Brain pericyte (primary cell): ENCODE data around the gene EWSR1.

Source experiments
- DNase-seq: peaks from one replicate; pipeline ENCODE4 v3.0.0-alpha.2; 2012; ENCODE audit warnings: low read depth, low spot score

Gene EWSR1

GRCh38 chr22:29269731-29270474, 1.8 kb downstream of the EWSR1 start:
- DNase-seq = no peak

- no peak for DNase-seq
These were observed 2.6 kb downstream of the EWSR1 start for GRCh38 chr22:29270475-29271271.

- DNase-seq = no peak
These were observed 4.6 kb downstream of the EWSR1 start for GRCh38 chr22:29272624-29273023.

GRCh38 chr22:29275167-29275566, 7.1 kb downstream of the EWSR1 start:
- DNase-seq = no peak

GRCh38 chr22:29275819-29276565, 7.9 kb downstream of the EWSR1 start:
- DNase-seq = no peak

GRCh38 chr22:29277927-29278326, 9.9 kb downstream of the EWSR1 start:
- no peak for DNase-seq

- no peak for DNase-seq
These were observed 16.1 kb downstream of the EWSR1 start for GRCh38 chr22:29284196-29284595.

GRCh38 chr22:29288837-29289236, 20.8 kb downstream of the EWSR1 start:
- DNase-seq = no peak

- no peak for DNase-seq
These were observed 22.0 kb downstream of the EWSR1 start for GRCh38 chr22:29290061-29290460.

- no peak for DNase-seq
These were observed 23.1 kb downstream of the EWSR1 start for GRCh38 chr22:29291215-29291614.

- DNase-seq = no peak
These were observed 24.3 kb downstream of the EWSR1 start for GRCh38 chr22:29292379-29292778.

GRCh38 chr22:29298641-29299040, 30.6 kb downstream of the EWSR1 start:
- DNase-seq = no peak

- no peak for DNase-seq
These were observed 31.2 kb downstream of the EWSR1 start for GRCh38 chr22:29299136-29299900.

GRCh38 chr22:29300467-29300806, 32.4 kb downstream of the EWSR1 start:
- DNase-seq = no peak

GRCh38 chr22:29300807-29301601, 32.9 kb downstream of the EWSR1 start:
- no peak for DNase-seq

- no peak for DNase-seq
These were observed 33.8 kb downstream of the EWSR1 start for GRCh38 chr22:29301716-29302401.

GRCh38 chr22:29302402-29302680, 34.3 kb downstream of the EWSR1 start:
- DNase-seq = no peak

- DNase-seq = no peak
These were observed 34.8 kb downstream of the EWSR1 start for GRCh38 chr22:29302681-29303465.

- no peak for DNase-seq
These were observed 37.7 kb downstream of the EWSR1 start for GRCh38 chr22:29305836-29306174.
